ENCODE measurements around the gene MTHFSD.

The MTHFSD gene

GRCh38 chr16:86568677-86569623 lies 13.9 kb upstream of the MTHFSD start:
- no peak overlapping the region for H3K4me3 ChIP-seq (ENCODE audit: low read depth, low read length)
- TF ChIP-seq CTCF (IDR thresholded peaks at IDR 0.05; ENCODE audit: control insufficient read depth, extremely low read depth, insufficient read depth) = no peak
- no peak for DNase-seq (ENCODE audit: low read depth)

- H3K4me3 ChIP-seq (ENCODE audit: low read depth, low read length) = no peak overlapping the region
Measured at GRCh38 chr16:86567701-86568581, 12.9 kb upstream of the MTHFSD start.

GRCh38 chr16:86566966-86567700 lies 12.1 kb upstream of the MTHFSD start:
- DNase-seq (ENCODE audit: low read depth) = no peak
- H3K4me3 ChIP-seq (ENCODE audit: low read depth, low read length) = no peak overlapping the region
- no peak for TF ChIP-seq CTCF (IDR thresholded peaks at IDR 0.05; ENCODE audit: control insufficient read depth, extremely low read depth, insufficient read depth)

More at GRCh38 chr16:86567701-86568581, 12.9 kb upstream of the MTHFSD start:
- no peak for DNase-seq (ENCODE audit: low read depth)
- TF ChIP-seq CTCF (IDR thresholded peaks at IDR 0.05; ENCODE audit: control insufficient read depth, extremely low read depth, insufficient read depth) = no peak

GRCh38 chr16:86566601-86566965 lies 11.5 kb upstream of the MTHFSD start, which contains the start of gene FOXC2:
Gene FOXC2 (plus strand): TSS chr16:86566829. CDS start chr16:86567336, 507 bp downstream.
- no peak within 1 kb of the TSS for H3K4me3 ChIP-seq (ENCODE audit: low read depth, low read length)
- DNase-seq (ENCODE audit: low read depth) = no peak
- no peak for TF ChIP-seq CTCF (IDR thresholded peaks at IDR 0.05; ENCODE audit: control insufficient read depth, extremely low read depth, insufficient read depth)

- no peak for DNase-seq (ENCODE audit: low read depth)
- no peak for TF ChIP-seq CTCF (IDR thresholded peaks at IDR 0.05; ENCODE audit: control insufficient read depth, extremely low read depth, insufficient read depth)
- no peak overlapping the region for H3K4me3 ChIP-seq (ENCODE audit: low read depth, low read length)
Measured at GRCh38 chr16:86565644-86566511, 10.8 kb upstream of the MTHFSD start.
